HG03565 (cell line): ENCODE measurements around the gene PREX1.
A peak's percentile ranks its signal among the peaks of the same experiment; 100 is the strongest.
"Not testable (repeated sequence)": the region's sequence is repeated elsewhere in the genome, so short reads cannot be mapped to it uniquely, and the experiment has no call there.

Source experiments
- ATAC-seq: cut with Tn5 transposase; IDR thresholded peaks from one replicate; pipeline ENCODE4 v1.9.1; 2021; ENCODE audit warnings: mild to moderate bottlenecking, moderate library complexity; ENCODE audit not compliant: unreplicated experiment

Gene PREX1

DNA sequence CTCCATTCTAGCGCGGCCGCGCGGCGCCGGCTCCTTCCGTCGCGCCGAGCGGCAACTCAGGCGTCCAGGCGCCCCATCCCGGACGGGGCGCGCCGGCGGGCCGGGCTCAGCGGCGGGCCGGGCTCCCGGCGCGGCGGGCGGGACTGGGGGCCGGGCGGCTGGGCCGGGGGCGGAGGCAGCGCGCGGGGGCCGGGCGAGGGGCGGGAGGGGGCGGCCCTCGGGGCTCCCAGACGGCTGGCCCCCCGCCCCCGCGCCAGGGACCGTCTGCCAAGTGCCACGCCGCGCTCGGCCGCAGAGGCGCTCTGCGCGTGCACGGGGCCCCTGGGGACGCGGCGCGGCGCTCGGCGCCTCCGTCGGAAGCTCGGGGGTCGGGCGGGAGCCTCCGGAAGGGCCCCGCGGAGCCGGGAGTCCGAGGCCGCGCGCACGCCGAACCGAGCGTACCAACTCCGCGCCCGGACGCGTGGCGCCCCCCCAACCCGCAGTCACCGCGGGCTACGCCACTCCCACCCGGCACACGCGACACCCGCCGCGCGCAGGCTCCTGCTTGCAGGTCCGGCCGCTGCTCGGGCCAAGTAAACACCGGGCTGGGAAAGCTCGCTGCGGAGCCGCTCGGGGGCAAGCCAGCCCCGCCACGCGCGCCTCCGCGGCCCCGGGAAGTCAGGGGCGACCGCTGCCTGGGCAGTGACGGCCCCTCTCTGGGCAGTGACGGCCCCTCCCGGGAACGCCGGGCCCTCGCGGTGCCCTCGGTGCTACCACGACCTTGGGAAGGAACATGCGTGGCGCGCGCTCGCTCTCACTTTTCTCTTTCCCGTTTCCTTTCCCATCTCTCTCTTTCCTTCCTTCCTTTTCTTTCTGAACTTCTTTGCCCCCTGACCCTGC is at the start of gene PREX1:
TSS of gene PREX1 (minus strand) at position 145 of the 879 bp plus-strand sequence. CDS start at position 6, 139 bp downstream.
- peak; percentile 33 for ATAC-seq

- ATAC-seq = no peak
Observed at GRCh38 chr20:48877304-48877703, 49.5 kb upstream of the PREX1 start.

GRCh38 chr20:48875914-48876240 is 48.1 kb upstream of the PREX1 start:
- no peak for ATAC-seq

DNA sequence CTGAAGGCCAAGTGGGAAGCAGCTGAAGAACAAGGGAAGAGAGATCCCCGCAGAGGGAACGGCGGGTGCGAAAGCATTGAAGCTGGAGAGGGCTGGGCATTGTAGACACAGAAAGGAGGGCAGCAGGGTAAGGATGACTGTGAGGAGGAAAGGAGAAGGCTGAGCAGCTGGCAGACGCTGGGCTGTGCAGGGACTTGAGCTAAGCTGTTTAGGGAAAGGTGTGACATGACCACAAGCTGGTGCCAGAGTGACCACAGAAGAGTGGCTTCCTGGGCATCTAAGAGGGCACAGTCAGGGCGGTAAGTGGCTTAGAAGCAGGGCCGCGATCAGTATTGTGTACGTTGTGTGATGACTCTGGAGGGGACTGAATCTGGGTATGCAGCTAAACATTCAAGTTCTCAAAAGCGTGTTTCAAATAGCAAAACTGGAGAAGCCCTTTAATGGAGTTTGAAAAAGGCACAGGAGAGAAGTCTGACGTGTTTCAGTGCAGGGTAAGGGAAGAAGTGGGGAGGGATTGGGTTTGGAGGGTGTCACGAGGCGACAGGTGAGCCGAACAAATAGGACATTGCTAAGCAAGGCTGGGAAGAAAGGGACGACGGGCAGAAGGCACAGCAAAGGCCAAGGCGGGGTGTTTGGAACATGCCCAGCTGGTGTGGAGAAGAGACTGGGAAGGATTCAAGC is 47.6 kb upstream of the PREX1 start:
- no peak for ATAC-seq

- ATAC-seq = not testable (repeated sequence)
Observed at GRCh38 chr20:48869442-48869841, 41.6 kb upstream of the PREX1 start.

- no peak for ATAC-seq
Observed at GRCh38 chr20:48866936-48867335, 39.1 kb upstream of the PREX1 start.

- no peak for ATAC-seq
Observed at GRCh38 chr20:48864738-48865318, 37.0 kb upstream of the PREX1 start.

DNA sequence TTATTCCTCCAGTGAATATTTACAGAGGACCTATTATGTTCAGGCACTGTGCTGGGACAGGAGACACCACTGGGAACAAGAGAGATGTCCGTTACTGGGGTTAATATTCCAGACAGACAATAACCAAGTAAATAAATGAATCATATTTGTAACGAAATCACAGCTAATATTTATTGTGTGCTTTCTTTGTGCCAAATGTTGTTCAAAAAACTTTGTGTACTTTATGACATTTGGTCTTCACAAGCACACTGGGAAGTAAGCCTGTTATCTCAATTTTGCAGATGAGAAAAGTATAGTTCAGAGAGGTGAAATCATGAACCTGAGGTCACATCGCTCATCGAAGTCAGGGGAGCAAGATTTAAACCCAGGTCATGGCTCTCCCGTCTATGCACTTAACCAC is 36.5 kb upstream of the PREX1 start:
- no peak for ATAC-seq

DNA sequence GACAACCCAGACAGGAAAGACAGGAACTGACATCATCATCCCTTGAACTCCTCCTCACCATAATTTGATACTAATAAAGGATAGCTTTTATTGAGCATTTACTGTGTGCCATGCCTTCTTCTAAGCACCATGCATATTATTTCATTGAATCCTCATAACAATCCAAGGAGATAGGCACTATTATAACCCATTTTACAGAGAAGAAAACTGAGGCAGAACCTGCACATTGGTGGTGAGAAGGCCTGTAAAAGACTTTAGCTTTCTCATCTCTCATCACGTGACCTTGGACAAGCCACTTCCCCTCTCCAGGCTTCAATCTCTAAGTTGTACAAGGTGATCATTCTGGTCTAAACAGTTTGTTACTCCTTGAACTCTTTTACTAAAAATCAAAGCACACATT is 34.5 kb upstream of the PREX1 start:
- ATAC-seq = no peak

DNA sequence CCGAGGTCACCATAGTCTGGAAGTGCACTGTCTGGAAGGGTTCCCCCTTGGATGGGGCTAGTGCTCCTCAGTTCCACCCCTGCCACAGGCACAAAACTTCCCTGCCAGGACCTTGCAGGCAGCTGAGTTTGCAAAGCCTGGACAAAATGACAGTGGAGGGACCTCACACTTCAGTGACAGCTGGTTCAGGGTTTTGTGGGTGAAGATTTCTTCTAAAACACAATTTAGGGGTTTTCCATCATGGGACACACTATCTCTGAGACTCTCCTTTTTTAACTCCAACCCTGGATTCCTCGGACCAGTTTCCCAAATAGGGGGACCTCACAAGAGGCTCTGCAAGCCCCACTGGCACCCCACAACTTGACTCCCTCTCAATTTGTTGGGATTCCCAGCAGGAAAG is 33.6 kb upstream of the PREX1 start:
- ATAC-seq = no peak

DNA sequence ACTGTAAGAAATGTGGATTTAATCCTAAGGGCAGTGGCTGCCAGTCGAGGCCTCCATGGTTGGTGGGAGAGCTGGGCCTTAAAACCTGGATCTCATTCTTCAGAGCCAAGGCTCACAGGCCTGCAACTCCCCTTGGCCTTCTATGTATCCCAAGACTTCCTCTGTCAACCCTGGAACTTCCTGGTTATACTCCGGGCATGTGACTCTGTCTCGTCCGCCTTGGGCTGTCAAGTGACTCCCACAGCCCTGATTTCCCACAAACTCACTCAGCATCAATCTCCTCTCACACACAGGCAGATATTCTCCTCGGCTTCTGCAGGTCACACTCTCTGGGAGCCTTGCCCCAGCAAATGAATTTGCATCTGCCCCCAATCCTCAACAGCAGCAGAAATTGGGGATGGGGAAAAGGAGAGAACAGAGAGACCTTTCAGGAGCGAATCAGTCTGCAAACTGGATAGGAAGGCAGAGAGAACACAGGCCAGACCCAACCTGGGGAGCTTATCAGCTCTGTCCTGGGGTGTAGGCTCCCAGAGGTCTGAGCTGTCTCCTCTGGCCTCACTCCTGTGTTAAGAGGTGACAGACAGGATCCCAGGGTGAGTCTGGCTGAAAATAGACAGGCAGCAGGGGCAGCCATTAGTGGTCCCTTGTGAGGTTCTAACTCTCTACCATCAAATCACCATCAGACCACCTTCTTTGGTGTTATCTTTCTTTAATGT is 30.4 kb upstream of the PREX1 start:
- no peak for ATAC-seq

- no peak for ATAC-seq
Observed at GRCh38 chr20:48856130-48856529, 28.3 kb upstream of the PREX1 start.

GRCh38 chr20:48855046-48855445 is 27.2 kb upstream of the PREX1 start:
- ATAC-seq = no peak

DNA sequence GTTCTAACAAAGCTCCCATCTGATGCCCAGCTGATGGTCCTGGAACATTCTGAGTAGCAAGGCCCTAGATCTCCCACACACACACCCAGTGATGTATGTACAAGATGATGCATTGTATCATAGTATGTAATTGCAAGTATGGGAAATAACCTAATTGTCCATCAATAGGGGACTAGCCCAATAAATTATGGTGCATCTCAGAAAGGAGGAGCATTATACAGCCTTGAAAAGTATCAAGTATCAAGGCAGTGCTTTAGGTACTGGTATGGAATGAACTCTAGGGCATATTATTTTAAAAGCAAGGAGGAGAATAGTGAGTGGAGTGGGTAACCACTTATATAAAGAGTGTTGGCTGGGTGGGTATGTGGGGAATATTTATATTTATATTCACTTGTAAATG is 24.8 kb upstream of the PREX1 start:
- ATAC-seq = no peak

DNA sequence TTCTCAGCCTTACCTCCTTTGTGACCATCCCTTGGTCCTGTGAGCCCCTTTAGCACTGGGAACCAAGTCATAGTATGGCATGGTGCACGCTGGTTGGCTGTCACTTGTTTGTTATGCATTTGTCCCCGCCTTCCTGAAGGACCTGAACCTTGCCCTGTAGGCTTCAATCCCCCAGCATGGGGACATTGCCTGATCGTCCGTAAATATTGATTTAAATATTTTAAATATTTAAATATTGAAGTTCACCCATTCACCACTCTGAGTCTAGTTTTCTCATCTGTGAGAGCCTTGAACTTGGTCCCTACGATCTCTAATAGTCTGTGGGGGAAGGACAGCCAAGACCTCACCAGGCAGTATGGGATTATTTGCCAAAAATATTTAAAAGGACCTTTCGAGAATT is 23.8 kb upstream of the PREX1 start:
- no peak for ATAC-seq

GRCh38 chr20:48850977-48851299 is 23.1 kb upstream of the PREX1 start:
- no peak for ATAC-seq

GRCh38 chr20:48850257-48850976 is 22.6 kb upstream of the PREX1 start:
- ATAC-seq = no peak

GRCh38 chr20:48849779-48850178 is 22.0 kb upstream of the PREX1 start:
- no peak for ATAC-seq

GRCh38 chr20:48849299-48849698 is 21.5 kb upstream of the PREX1 start:
- ATAC-seq = no peak

- no peak for ATAC-seq
Observed at GRCh38 chr20:48847498-48848205, 19.9 kb upstream of the PREX1 start.
